HepG2 (cell line): ENCODE measurements around the gene RNPEPL1. TPM values are rescaled to one million over a fixed set of nuclear protein-coding genes. Genes with fewer than 3 reads are reported as not detected.
A peak's percentile ranks its signal among the peaks of the same experiment; 100 is the strongest.

Source experiments
- CBFB ChIP-seq: sonication (generic); formaldehyde crosslinking; IDR thresholded peaks from 2 replicates; pipeline ENCODE4 v1.4.0; 2020; ENCODE audit warnings: missing genetic modification reagents
- ELF3 ChIP-seq: IDR thresholded peaks from 2 replicates; pipeline ENCODE4 v1.6.1; 2016; ENCODE audit warnings: missing genetic modification reagents, missing compliant biosample characterization
- ETS1 ChIP-seq: sonication (generic); formaldehyde crosslinking; IDR thresholded peaks from 2 replicates; pipeline ENCODE4 v1.4.0; 2020; ENCODE audit warnings: missing genetic modification reagents
- FLYWCH1 ChIP-seq: sonication (generic); formaldehyde crosslinking; IDR thresholded peaks from 2 replicates; pipeline ENCODE4 v1.8.1; 2023; ENCODE audit warnings: mild to moderate bottlenecking, missing genetic modification reagents
- GZF1 ChIP-seq: sonication (generic); formaldehyde crosslinking; IDR thresholded peaks from 2 replicates; pipeline ENCODE4 v1.5.1; 2020; ENCODE audit warnings: mild to moderate bottlenecking, missing genetic modification reagents
- IKZF4 ChIP-seq: sonication (generic); formaldehyde crosslinking; IDR thresholded peaks from 2 replicates; pipeline ENCODE4 v1.5.1; 2020; ENCODE audit warnings: borderline replicate concordance, mild to moderate bottlenecking, low read depth, missing genetic modification reagents; ENCODE audit errors: not compliant biosample characterization
- ISX ChIP-seq: sonication (generic); formaldehyde crosslinking; conservative IDR thresholded peaks from 2 replicates; pipeline ENCODE4 v1.5.0; 2020; ENCODE audit warnings: missing genetic modification reagents
- KLF15 ChIP-seq: sonication (generic); formaldehyde crosslinking; IDR thresholded peaks from 2 replicates; pipeline ENCODE4 v1.8.1; 2023; ENCODE audit warnings: borderline replicate concordance, mild to moderate bottlenecking, inconsistent platforms, missing genetic modification reagents, mixed read lengths
- PAXIP1 ChIP-seq: sonication (generic); formaldehyde crosslinking; conservative IDR thresholded peaks from 2 replicates; pipeline ENCODE4 v1.4.0; 2020; ENCODE audit warnings: mild to moderate bottlenecking, missing genetic modification reagents, moderate library complexity
- PHF21A ChIP-seq: sonication (generic); formaldehyde crosslinking; IDR thresholded peaks from 2 replicates; pipeline ENCODE4 v1.5.0; 2020; ENCODE audit warnings: mild to moderate bottlenecking, missing genetic modification reagents
- SOX5 ChIP-seq: IDR thresholded peaks from 2 replicates; pipeline ENCODE4 v1.6.1; 2016; ENCODE audit warnings: borderline replicate concordance
- ZBTB2 ChIP-seq: sonication (generic); formaldehyde crosslinking; IDR thresholded peaks from 2 replicates; pipeline ENCODE4 v1.8.0; 2022; ENCODE audit warnings: low read depth, missing genetic modification reagents
- ZNF101 ChIP-seq: sonication (generic); formaldehyde crosslinking; IDR thresholded peaks from 2 replicates; pipeline ENCODE4 v1.4.0; 2020; ENCODE audit warnings: mild to moderate bottlenecking, low read depth, missing genetic modification reagents, borderline replicate concordance
- ZNF143 ChIP-seq: sonication (generic); formaldehyde crosslinking; IDR thresholded peaks from 2 replicates; pipeline ENCODE4 v1.4.0; 2020; ENCODE audit warnings: missing genetic modification reagents
- ZNF276 ChIP-seq: sonication (generic); formaldehyde crosslinking; IDR thresholded peaks from 2 replicates; pipeline ENCODE4 v1.4.0; 2020; ENCODE audit warnings: mild to moderate bottlenecking, low read depth, missing genetic modification reagents
- ZNF280D ChIP-seq: sonication (generic); formaldehyde crosslinking; IDR thresholded peaks from 2 replicates; pipeline ENCODE4 v1.5.1; 2020; ENCODE audit warnings: mild to moderate bottlenecking, missing genetic modification reagents
- ZNF441 ChIP-seq: sonication (generic); formaldehyde crosslinking; IDR thresholded peaks from 2 replicates; pipeline ENCODE4 v1.7.0; 2021; ENCODE audit warnings: missing genetic modification reagents, borderline replicate concordance
- ZNF569 ChIP-seq: sonication (generic); formaldehyde crosslinking; IDR thresholded peaks from 2 replicates; pipeline ENCODE4 v1.5.0; 2020; ENCODE audit warnings: mild to moderate bottlenecking, missing genetic modification reagents, moderate library complexity, borderline replicate concordance
- ZNF703 ChIP-seq: sonication (generic); formaldehyde crosslinking; IDR thresholded peaks from 2 replicates; pipeline ENCODE4 v1.5.1; 2020; ENCODE audit warnings: missing genetic modification reagents, mild to moderate bottlenecking, moderate library complexity, borderline replicate concordance
- polyA plus RNA-seq, 8 experiments: library from polyadenylated mRNA; depleted of rRNA in 3 of 8; stranded (reverse) in 7 of 8; unstranded in 1 of 8; fragments of >200 nt; fragmentation: Illumina TruSeq in 4 of 8; extraction: Trizol in 4 of 8; gene quantifications; 2 replicates each; pipeline versions ENCODE4 v1.2.1 to v1.2.3, GENCODE V29; 2011 to 2016; ENCODE audit warnings: low read depth in 4 of 8, missing spikeins in 1 of 8, mixed read lengths in 1 of 8; ENCODE audit not compliant: insufficient read depth in 1 of 8
- total RNA-seq, 5 experiments: library from RNA; depleted of rRNA; stranded (reverse); fragments of >200 nt; fragmentation: Illumina TruSeq; extraction: Trizol; gene quantifications; 2 replicates each; pipeline ENCODE4 v1.2.3, GENCODE V29; 2016; ENCODE audit warnings: low read depth in 1 of 5

The RNPEPL1 gene
- total and polyA plus RNA-seq, 2 of the 13 experiments (the other 11 are each of a cell fraction or from before 2014, with no cell fraction given): 13.0 to 18.0 TPM

- TF ChIP-seq PAXIP1 (CRISPR knock-in tag) (peak; percentile 58; the same call in 1 of the 2 replicates), ELF3 (CRISPR knock-in tag) (peak; percentile 76), CBFB (CRISPR knock-in tag) (peak; percentile 82), FLYWCH1 (no peak), PHF21A (CRISPR knock-in tag) (no peak; the same call in 1 of the 2 replicates), ZNF703 (CRISPR knock-in tag) (no peak), ETS1 (CRISPR knock-in tag) (no peak; the same call in 1 of the 2 replicates), ISX (peak; percentile 66), ZNF280D (CRISPR knock-in tag) (no peak), ZNF569 (CRISPR knock-in tag) (no peak), SOX5 (0 out of 2 replicates have a peak, but pooled peaks have one; percentile 13), ZNF441 (CRISPR knock-in tag) (peak; percentile 31; the same call in 1 of the 2 replicates), ZNF276 (no peak), ZBTB2 (CRISPR knock-in tag) (peak; percentile 80), ZNF143 (CRISPR knock-in tag) (0 out of 2 replicates have a peak, but pooled peaks have one; percentile 50), IKZF4 (CRISPR knock-in tag) (no peak), KLF15 (no peak), ZNF101 (CRISPR knock-in tag) (peak; percentile 69; the same call in 1 of the 2 replicates), GZF1 (CRISPR knock-in tag) (no peak)
Measured at GRCh38 chr2:240560084-240560479, 8.2 kb upstream of the RNPEPL1 start, which contains the start of gene DUSP28 (continued).
